H1 (cell line): Measurements from ENCODE around the gene ASCC3. TPM values are rescaled to one million over a fixed set of nuclear protein-coding genes. Genes with fewer than 3 reads are reported as not detected.

Experiments used
- CTCF ChIA-PET: fragments of 300-600 bp; sonication (Branson Sonifier 250); formaldehyde crosslinking; loops from one replicate; lab custom pipeline; 2021; ENCODE audit not compliant: partially characterized antibody; lab: Charles Lee
- POLR2A ChIA-PET: fragments of 300-600 bp; sonication (Branson Sonifier 250); formaldehyde crosslinking; loops from one replicate; lab custom pipeline; 2021; ENCODE audit warnings: inconsistent platforms; ENCODE audit not compliant: partially characterized antibody; lab: Charles Lee
- DNase-seq, 2 experiments: peaks; one replicate each; pipeline versions ENCODE4 v3.0.0 to v3.0.0-alpha.2; 2010 to 2022; ENCODE audit warnings: low spot score in 2 of 2, low read depth in 1 of 2, mixed read lengths in 1 of 2
- FAIRE-seq: peaks from 2 replicates; lab custom pipeline; 2011; peaks lifted over from hg19 to GRCh38; lab: Jason Lieb, UNC
- H2AFZ ChIP-seq: 2 replicates; pipeline ENCODE4 v1.8.1; 2012; ENCODE audit warnings: low read length, inconsistent platforms
- H2AK5ac ChIP-seq: 2 replicates; pipeline ENCODE4 v1.6.1; 2013; ENCODE audit warnings: low read depth, low read length
- H2BK120ac ChIP-seq: replicated peaks from 2 replicates; pipeline ENCODE3; 2013; ENCODE audit warnings: low read depth, low read length, inconsistent platforms
- H2BK12ac ChIP-seq: 2 replicates; pipeline ENCODE4 v1.6.1; 2013; ENCODE audit warnings: low read depth, low read length
- H2BK15ac ChIP-seq: 2 replicates; pipeline ENCODE4 v1.6.1; 2013; ENCODE audit warnings: low read length
- H2BK20ac ChIP-seq: 2 replicates; pipeline ENCODE4 v1.6.1; 2013; ENCODE audit warnings: low read length
- H2BK5ac ChIP-seq: 2 replicates; pipeline ENCODE4 v1.6.1; 2013; ENCODE audit warnings: low read depth, low read length
- H3K14ac ChIP-seq: 2 replicates; pipeline ENCODE4 v1.6.1; 2013; ENCODE audit warnings: inconsistent platforms; ENCODE audit not compliant: insufficient read length
- H3K18ac ChIP-seq: 2 replicates; pipeline ENCODE4 v1.6.1; 2013; ENCODE audit warnings: low read length; ENCODE audit errors: extremely low read depth
- H3K23ac ChIP-seq: 2 replicates; pipeline ENCODE4 v1.6.1; 2013; ENCODE audit warnings: inconsistent platforms; ENCODE audit not compliant: insufficient read length
- H3K23me2 ChIP-seq: 2 replicates; pipeline ENCODE4 v1.6.1; 2013; ENCODE audit warnings: low read depth, low read length
- H3K27ac ChIP-seq: 2 replicates; pipeline ENCODE4 v1.6.1; 2011; ENCODE audit warnings: low read depth, low read length, inconsistent platforms
- H3K27me3 ChIP-seq, 4 experiments: replicated peaks in 1 of 4; 1 replicate in 1 of 4; 2 replicates in 3 of 4; pipeline versions ENCODE4 v1.6.1 to v1.8.1; 2011 to 2013; ENCODE audit warnings: low read length in 3 of 4, mild to moderate bottlenecking in 3 of 4, inconsistent platforms in 2 of 4, mixed read lengths in 2 of 4, moderate library complexity in 1 of 4; ENCODE audit not compliant: control insufficient read depth in 3 of 4, insufficient read depth in 3 of 4; ENCODE audit errors: extremely low read depth in 1 of 4
- H3K36me3 ChIP-seq, 4 experiments: 2 replicates each; pipeline versions ENCODE4 v1.6.1 to v1.8.1; 2011 to 2013; ENCODE audit warnings: mild to moderate bottlenecking in 4 of 4, low read length in 3 of 4, moderate library complexity in 2 of 4, control low read depth in 1 of 4, inconsistent platforms in 1 of 4; ENCODE audit not compliant: insufficient read depth in 4 of 4, control insufficient read depth in 2 of 4
- H3K4ac ChIP-seq: replicated peaks from 2 replicates; pipeline ENCODE3; 2013; ENCODE audit warnings: low read length, low read depth, mixed read lengths, inconsistent platforms; ENCODE audit not compliant: insufficient read length
- H3K4me1 ChIP-seq, 4 experiments: replicated peaks in 1 of 4; 1 replicate in 1 of 4; 2 replicates in 3 of 4; pipeline versions ENCODE4 v1.6.1 to v1.8.1; 2011 to 2013; ENCODE audit warnings: low read length in 3 of 4, inconsistent platforms in 2 of 4, mixed read lengths in 1 of 4; ENCODE audit not compliant: insufficient read depth in 4 of 4, control insufficient read depth in 3 of 4
- H3K4me2 ChIP-seq, 2 experiments: 2 replicates each; pipeline versions ENCODE4 v1.6.1 to v1.8.1; 2011 to 2013; ENCODE audit warnings: low read depth in 2 of 2, low read length in 2 of 2, control low read depth in 1 of 2, inconsistent platforms in 1 of 2, mild to moderate bottlenecking in 1 of 2; ENCODE audit not compliant: insufficient read depth in 1 of 2
- H3K4me3 ChIP-seq, 4 experiments: fragments of 200-600, 300-600 bp in 1 of 4; sonication (generic), shearing (Covaris generic), sonication (Bioruptor Twin) in 1 of 4; 2 replicates each; pipeline versions ENCODE4 v1.5.1 to v1.8.1; 2011 to 2016; ENCODE audit warnings: low read length in 4 of 4, low read depth in 3 of 4, control low read depth in 2 of 4, inconsistent platforms in 2 of 4, mild to moderate bottlenecking in 2 of 4, mixed read lengths in 1 of 4, moderate library complexity in 1 of 4; ENCODE audit not compliant: insufficient read depth in 2 of 4; ENCODE audit errors: extremely low read depth in 1 of 4
- H3K56ac ChIP-seq: replicated peaks from 2 replicates; pipeline ENCODE3; 2013; ENCODE audit warnings: low read depth, mild to moderate bottlenecking, mixed read lengths, low read length, inconsistent platforms; ENCODE audit not compliant: insufficient read length
- H3K79me1 ChIP-seq: 2 replicates; pipeline ENCODE4 v1.6.1; 2013; ENCODE audit warnings: low read depth, low read length, control low read depth
- H3K79me2 ChIP-seq, 2 experiments: 2 replicates each; pipeline versions ENCODE4 v1.6.1 to v1.8.1; 2012 to 2013; ENCODE audit warnings: low read length in 2 of 2, mild to moderate bottlenecking in 2 of 2, inconsistent platforms in 1 of 2; ENCODE audit not compliant: insufficient read depth in 2 of 2, control insufficient read depth in 1 of 2
- H3K9ac ChIP-seq, 4 experiments: replicated peaks in 1 of 4; 1 replicate in 1 of 4; 2 replicates in 3 of 4; pipeline versions ENCODE4 v1.6.1 to v1.8.1; 2011 to 2013; ENCODE audit warnings: low read depth in 3 of 4, low read length in 3 of 4, control low read depth in 2 of 4, mild to moderate bottlenecking in 2 of 4, moderate library complexity in 2 of 4, inconsistent platforms in 1 of 4; ENCODE audit errors: extremely low read depth in 1 of 4
- H3K9me3 ChIP-seq, 2 experiments: 2 replicates each; pipeline versions ENCODE4 v1.6.1 to v1.8.1; 2012 to 2013; ENCODE audit warnings: mild to moderate bottlenecking in 2 of 2, moderate library complexity in 2 of 2, control low read depth in 1 of 2, inconsistent platforms in 1 of 2, low read depth in 1 of 2, low read length in 1 of 2, mixed read lengths in 1 of 2; ENCODE audit not compliant: insufficient read depth in 2 of 2
- H4K20me1 ChIP-seq, 2 experiments: replicated peaks in 1 of 2; 2 replicates each; pipeline versions ENCODE3 to v1.8.1; 2011 to 2013; ENCODE audit warnings: inconsistent platforms in 2 of 2, low read length in 2 of 2, mild to moderate bottlenecking in 1 of 2; ENCODE audit not compliant: insufficient read depth in 2 of 2, control insufficient read depth in 1 of 2
- H4K5ac ChIP-seq: 2 replicates; pipeline ENCODE4 v1.6.1; 2013; ENCODE audit warnings: low read length, low read depth, mixed read lengths, inconsistent platforms; ENCODE audit not compliant: insufficient read length
- H4K8ac ChIP-seq: 2 replicates; pipeline ENCODE4 v1.8.0; 2013; ENCODE audit warnings: mild to moderate bottlenecking, moderate library complexity, low read length, inconsistent platforms; ENCODE audit not compliant: insufficient read depth; ENCODE audit errors: extremely low read depth
- H4K91ac ChIP-seq: replicated peaks from 2 replicates; pipeline ENCODE3; 2013; ENCODE audit warnings: low read length, mixed read lengths, inconsistent platforms; ENCODE audit not compliant: insufficient read length
- ATF3 ChIP-seq: IDR thresholded peaks from 2 replicates; pipeline ENCODE4 v1.6.1; 2011; ENCODE audit warnings: low read depth, mild to moderate bottlenecking, low read length; ENCODE audit not compliant: insufficient read depth
- BCL11A ChIP-seq, 2 experiments: IDR thresholded peaks; one replicate each; pipeline ENCODE4 v1.6.1; 2011; ENCODE audit warnings: low read depth in 2 of 2, low read length in 2 of 2, mild to moderate bottlenecking in 2 of 2
- GTF2F1 ChIP-seq: IDR thresholded peaks from 2 replicates; pipeline ENCODE4 v1.6.1; 2012; ENCODE audit warnings: low read depth, low read length, improper control_type of control experiment, borderline replicate concordance
- HDAC2 ChIP-seq, 2 experiments: fragments of 300-600 bp in 1 of 2; sonication (generic) in 1 of 2; IDR thresholded peaks; 2 replicates each; pipeline ENCODE4 v1.6.1; 2011 to 2012; ENCODE audit warnings: low read depth in 2 of 2, low read length in 2 of 2, mild to moderate bottlenecking in 2 of 2, moderate library complexity in 2 of 2, borderline replicate concordance in 1 of 2, inconsistent platforms in 1 of 2
- KDM4A ChIP-seq: IDR thresholded peaks from one replicate; pipeline ENCODE4 v1.7.1; 2012; ENCODE audit warnings: low read depth, mild to moderate bottlenecking, moderate library complexity, low read length, inconsistent platforms; ENCODE audit not compliant: severe bottlenecking
- RAD21 ChIP-seq, 2 experiments: IDR thresholded peaks in 1 of 2; conservative IDR thresholded peaks in 1 of 2; 2 replicates each; pipeline ENCODE4 v1.6.1; 2011; ENCODE audit warnings: low read depth in 2 of 2, low read length in 2 of 2, improper control_type of control experiment in 1 of 2, inconsistent platforms in 1 of 2, mild to moderate bottlenecking in 1 of 2, moderate library complexity in 1 of 2
- RBBP5 ChIP-seq: IDR thresholded peaks from 2 replicates; pipeline ENCODE4 v1.7.1; 2012; ENCODE audit warnings: low read depth, mild to moderate bottlenecking, inconsistent platforms, low read length, moderate library complexity, borderline replicate concordance
- RNF2 ChIP-seq: fragments of 200-900, 300-1000 bp; sonication (generic); IDR thresholded peaks from 2 replicates; pipeline ENCODE4 v1.7.1; 2016; ENCODE audit warnings: borderline replicate concordance, low read depth, mild to moderate bottlenecking, antibody characterized with exemption, low read length; ENCODE audit not compliant: poor library complexity, severe bottlenecking; ENCODE audit errors: missing control alignments
- RXRA ChIP-seq: IDR thresholded peaks from 2 replicates; pipeline ENCODE4 v1.6.1; 2011; ENCODE audit warnings: low read depth, mild to moderate bottlenecking, low read length, moderate library complexity; ENCODE audit not compliant: insufficient read depth
- SP2 ChIP-seq: IDR thresholded peaks from 2 replicates; pipeline ENCODE4 v1.6.1; 2012; ENCODE audit warnings: mild to moderate bottlenecking, low read length, inconsistent platforms
- USF2 ChIP-seq: IDR thresholded peaks from 2 replicates; pipeline ENCODE4 v1.6.1; 2011; ENCODE audit warnings: low read length, improper control_type of control experiment
- polyA plus RNA-seq, 7 experiments: library from polyadenylated mRNA; depleted of rRNA in 3 of 7; stranded (reverse) in 5 of 7; unstranded in 2 of 7; fragments of >200 nt in 5 of 7; fragments of 200-250 nt in 2 of 7; gene quantifications; 1 replicate in 5 of 7; 2 replicates in 1 of 7; 4 replicates in 1 of 7; pipeline versions ENCODE4 v1.2.1 to v1.2.3, GENCODE V29; 2011 to 2013; ENCODE audit warnings: missing spikeins in 2 of 7, mixed read lengths in 2 of 7
- total RNA-seq: library from RNA; stranded (reverse); fragmentation: NEBNext Ultra II Directional; extraction: Animal tissue kit (Norgen Biotek cat#: 25700); gene quantifications from 2 replicates; pipeline ENCODE4 v1.2.1, GENCODE V29; 2021

The ASCC3 gene
- total and polyA plus RNA-seq, 2 of the 8 experiments (the other 6 are each of a cell fraction or from before 2014, with no cell fraction given): 37.5 to 77.8 TPM

- no peak overlapping the region for H3K4ac ChIP-seq
- no peak overlapping the region for H3K23ac ChIP-seq
- no peak overlapping the region for H3K4me3 ChIP-seq
- no peaks in the 10 kb centered on the region for H3K36me3 ChIP-seq
- peaks cover 0 to 5% (median 3%) of the 10 kb centered on the region in 4 experiments; a peak in 3 of 7 replicates for H3K4me1 ChIP-seq
- H3K23me2 ChIP-seq: no peaks in the 10 kb centered on the region
- H4K5ac ChIP-seq: no peak overlapping the region
- peaks cover 0 to 48% of the 10 kb centered on the region in 2 experiments; a peak in 2 of 4 replicates for H3K79me2 ChIP-seq
- H2BK20ac ChIP-seq: no peak overlapping the region
- DNase-seq: no peak
- CTCF ChIA-PET: interaction anchor here (0.6 to 1.3 kb wide), 2 partner anchors 9 to 256 kb away, joined by 3 read pairs; no protein-coding TSS in a partner anchor
- no peak overlapping the region for H3K14ac ChIP-seq
- no peaks in the 10 kb centered on the region for H3K9me3 ChIP-seq
- H3K4me2 ChIP-seq: no peak overlapping the region
- H2BK5ac ChIP-seq: no peak overlapping the region
- no peak for FAIRE-seq
- no peaks in the 10 kb centered on the region for H3K27me3 ChIP-seq
- no peak overlapping the region for H3K9ac ChIP-seq
- no peaks in the 10 kb centered on the region; the same call in 1 of the 2 replicates for H3K79me1 ChIP-seq
- H3K18ac ChIP-seq: no peak overlapping the region
- H4K91ac ChIP-seq: no peak overlapping the region
- no peak overlapping the region for H2BK15ac ChIP-seq
- H4K20me1 ChIP-seq: peaks cover 0 to 1% of the 10 kb centered on the region in 2 experiments
- H4K8ac ChIP-seq: no peak overlapping the region
- no peak overlapping the region for H2AFZ ChIP-seq
- no peak overlapping the region for H2BK120ac ChIP-seq
- no peak overlapping the region for H3K27ac ChIP-seq
- no peak overlapping the region for H3K56ac ChIP-seq
- no peak overlapping the region for H2AK5ac ChIP-seq
- no peak overlapping the region for H2BK12ac ChIP-seq
- POLR2A ChIA-PET: interaction anchor here (0.5 to 0.6 kb wide), 2 partner anchors 10 to 106 kb away, joined by 3 read pairs; no protein-coding TSS in a partner anchor
- TF ChIP-seq USF2 (no peak), RAD21 (IDR thresholded peaks at IDR 0.05 in 1 of 2, conservative IDR thresholded peaks at IDR 0.05 in 1 of 2; ENCODE audit: low read depth in 2 of 2, low read length in 2 of 2) (no peak), BCL11A (IDR thresholded peaks at IDR 0.05; ENCODE audit: low read depth in 2 of 2, low read length in 2 of 2) (no peak), ATF3 (no peak), RNF2 (no peak), KDM4A (no peak), HDAC2 (IDR thresholded peaks at IDR 0.05; ENCODE audit: borderline replicate concordance in 1 of 2, low read depth in 2 of 2, low read length in 2 of 2) (no peak), GTF2F1 (no peak), RBBP5 (no peak), SP2 (no peak), RXRA (no peak)
Observed at GRCh38 chr6:100838011-100838410, 43.1 kb downstream of the ASCC3 start.
